Endothelial cell (in vitro differentiated cells): ENCODE results near the gene IL20RA. TPM values are rescaled to one million over a fixed set of nuclear protein-coding genes. Genes with fewer than 3 reads are reported as not detected.

ENCODE experiments used
- DNase-seq: peaks from one replicate; pipeline ENCODE4 v3.0.0; 2021; ENCODE audit warnings: low spot score
- H3K27ac Mint-ChIP-seq: one replicate; pipeline ENCODE4 v1.8.0; 2021; ENCODE audit warnings: mixed read lengths, inconsistent platforms; ENCODE audit not compliant: unreplicated experiment
- H3K27me3 Mint-ChIP-seq: one replicate; pipeline ENCODE4 v1.8.0; 2021; ENCODE audit warnings: mild to moderate bottlenecking, moderate library complexity, mixed read lengths, inconsistent platforms; ENCODE audit not compliant: unreplicated experiment
- H3K36me3 Mint-ChIP-seq: one replicate; pipeline ENCODE4 v1.8.0; 2021; ENCODE audit warnings: mild to moderate bottlenecking, low read depth, mixed read lengths, inconsistent platforms; ENCODE audit not compliant: unreplicated experiment
- H3K4me1 Mint-ChIP-seq: one replicate; pipeline ENCODE4 v1.8.0; 2021; ENCODE audit warnings: mild to moderate bottlenecking, mixed read lengths, inconsistent platforms; ENCODE audit not compliant: unreplicated experiment
- H3K4me3 Mint-ChIP-seq: one replicate; pipeline ENCODE4 v1.8.0; 2021; ENCODE audit warnings: mild to moderate bottlenecking, mixed read lengths, inconsistent platforms; ENCODE audit not compliant: unreplicated experiment
- H3K9me3 Mint-ChIP-seq: one replicate; pipeline ENCODE4 v1.8.0; 2021; ENCODE audit warnings: mixed read lengths, inconsistent platforms; ENCODE audit not compliant: unreplicated experiment
- CTCF ChIP-seq: fragments of 200-600 bp; sonication (generic); IDR thresholded peaks from one replicate; pipeline ENCODE4 v1.5.0; 2021; ENCODE audit warnings: antibody characterized with exemption; ENCODE audit not compliant: unreplicated experiment
- total RNA-seq: library from RNA; stranded (reverse); fragmentation: NEBNext Ultra II Directional; extraction: Animal tissue kit (Norgen Biotek cat#: 25700); gene quantifications from one replicate; pipeline ENCODE4 v1.2.1, GENCODE V29; 2021; ENCODE audit not compliant: unreplicated experiment

The IL20RA gene
- total RNA-seq, 1 donor from 2014 or later, result 0.10 TPM

- peaks cover 1% of the 10 kb centered on the region for H3K27me3 Mint-ChIP-seq
- H3K27ac Mint-ChIP-seq, result no peak overlapping the region
- H3K9me3 Mint-ChIP-seq, result no peaks in the 10 kb centered on the region
- no peak overlapping the region for H3K4me3 Mint-ChIP-seq
- TF ChIP-seq CTCF, result no peak
- peaks cover 8% of the 10 kb centered on the region for H3K4me1 Mint-ChIP-seq
- no peaks in the 10 kb centered on the region for H3K36me3 Mint-ChIP-seq
- DNase-seq, result no peak
These were observed 18.7 kb downstream of the IL20RA start for GRCh38 chr6:137025786-137026730.

- Mint-ChIP-seq H3K27me3 (no peaks in the 10 kb centered on the region), H3K4me1 (peaks cover 8% of the 10 kb centered on the region), H3K36me3 (no peaks in the 10 kb centered on the region), H3K4me3 (no peak overlapping the region), H3K27ac (no peak overlapping the region), H3K9me3 (no peaks in the 10 kb centered on the region)
- TF ChIP-seq CTCF, result no peak
- DNase-seq, result no peak
These were observed 20.4 kb downstream of the IL20RA start for GRCh38 chr6:137024237-137024990.

- no peak overlapping the region for H3K27ac Mint-ChIP-seq
- H3K4me1 Mint-ChIP-seq, result no peaks in the 10 kb centered on the region
- H3K27me3 Mint-ChIP-seq, result peaks cover 2% of the 10 kb centered on the region
- H3K36me3 Mint-ChIP-seq, result no peaks in the 10 kb centered on the region
- TF ChIP-seq CTCF, result no peak
- no peak for DNase-seq
- H3K4me3 Mint-ChIP-seq, result no peak overlapping the region
- H3K9me3 Mint-ChIP-seq, result no peaks in the 10 kb centered on the region
These were observed 24.0 kb downstream of the IL20RA start for GRCh38 chr6:137020776-137021175.

GRCh38 chr6:137019476-137020272, 25.1 kb downstream of the IL20RA start:
- Mint-ChIP-seq H3K27ac (no peak overlapping the region), H3K4me1 (no peaks in the 10 kb centered on the region), H3K9me3 (no peaks in the 10 kb centered on the region), H3K27me3 (peaks cover 2% of the 10 kb centered on the region), H3K36me3 (no peaks in the 10 kb centered on the region), H3K4me3 (no peak overlapping the region)
- DNase-seq, result no peak
- TF ChIP-seq CTCF, result no peak
